ENCODE measurements around the gene KLRK1.

- no peak for TF ChIP-seq CTCF (conservative IDR thresholded peaks at IDR 0.05; ENCODE audit: low read depth, low read length)
- TF ChIP-seq EZH2 (IDR thresholded peaks at IDR 0.05; ENCODE audit: low read length, unreplicated experiment): no peak
- TF ChIP-seq EZH2phosphoT487 (IDR thresholded peaks at IDR 0.05; ENCODE audit: borderline replicate concordance, low read length): no peak
These were observed 8.3 kb upstream of the KLRK1 start for GRCh38 chr12:10398168-10398567.

Measured in PC-3 (cell line).